Common myeloid progenitor, CD34-positive (primary cell): Measurements from ENCODE around the gene FOXK1.

ENCODE experiments used
- CTCF ChIA-PET: fragments of 350-600 bp; sonication (Branson Sonifier 250); formaldehyde crosslinking; loops from one replicate; lab custom pipeline; 2021; ENCODE audit warnings: antibody characterized with exemption; lab: Charles Lee
- POLR2A ChIA-PET: fragments of 350-600 bp; sonication (Branson Sonifier 250); formaldehyde crosslinking; loops from one replicate; lab custom pipeline; 2021; ENCODE audit warnings: antibody characterized with exemption; lab: Charles Lee
- DNase-seq, 3 donors: peaks; one replicate each; pipeline versions ENCODE4 v3.0.0 to v3.0.0-alpha.2; 2013
- H3K27ac ChIP-seq, 2 experiments: 1 replicate in 1 of 2; 2 replicates in 1 of 2; pipeline ENCODE4 v1.7.0; 2013; ENCODE audit warnings: inconsistent platforms in 2 of 2, low read length in 2 of 2, mild to moderate bottlenecking in 2 of 2, low read depth in 1 of 2, moderate library complexity in 1 of 2; ENCODE audit not compliant: severe bottlenecking in 2 of 2, insufficient read depth in 1 of 2, poor library complexity in 1 of 2
- H3K27me3 ChIP-seq, 5 experiments: replicated peaks in 2 of 5; 1 replicate in 3 of 5; 2 replicates in 2 of 5; pipeline versions ENCODE4 v1.6.1 to v1.7.0; 2013; ENCODE audit warnings: low read length in 4 of 5, mild to moderate bottlenecking in 2 of 5, moderate library complexity in 2 of 5, inconsistent platforms in 1 of 5; ENCODE audit not compliant: insufficient read depth in 5 of 5, control insufficient read depth in 4 of 5
- H3K36me3 ChIP-seq, 4 experiments: 1 replicate in 2 of 4; 2 replicates in 2 of 4; pipeline versions ENCODE4 v1.6.1 to v1.7.0; 2013; ENCODE audit warnings: low read length in 3 of 4, control low read depth in 1 of 4, mild to moderate bottlenecking in 1 of 4; ENCODE audit not compliant: control insufficient read depth in 4 of 4, insufficient read depth in 4 of 4
- H3K4me1 ChIP-seq, 4 experiments: 1 replicate in 3 of 4; 2 replicates in 1 of 4; pipeline versions ENCODE4 v1.6.1 to v1.7.1; 2013; ENCODE audit warnings: low read length in 3 of 4, mild to moderate bottlenecking in 3 of 4, control low read depth in 1 of 4, inconsistent platforms in 1 of 4, moderate library complexity in 1 of 4; ENCODE audit not compliant: control insufficient read depth in 4 of 4, insufficient read depth in 4 of 4; ENCODE audit errors: control extremely low read depth in 1 of 4
- H3K4me3 ChIP-seq, 7 experiments: 1 replicate in 4 of 7; 2 replicates in 3 of 7; pipeline versions ENCODE4 v1.5.1 to v1.7.0; 2013; ENCODE audit warnings: mild to moderate bottlenecking in 7 of 7, low read length in 6 of 7, moderate library complexity in 6 of 7, inconsistent platforms in 2 of 7, low read depth in 2 of 7, control low read depth in 1 of 7; ENCODE audit not compliant: insufficient read depth in 4 of 7, control insufficient read depth in 1 of 7; ENCODE audit errors: extremely low read depth in 1 of 7
- H3K9me3 ChIP-seq, 5 experiments: 1 replicate in 4 of 5; 2 replicates in 1 of 5; pipeline versions ENCODE4 v1.6.1 to v1.7.1; 2013; ENCODE audit warnings: low read length in 4 of 5, mild to moderate bottlenecking in 2 of 5, inconsistent platforms in 1 of 5, low read depth in 1 of 5, moderate library complexity in 1 of 5; ENCODE audit not compliant: control insufficient read depth in 4 of 5, insufficient read depth in 2 of 5; ENCODE audit errors: control extremely low read depth in 1 of 5
- WGBS: methylation state at CpG from one replicate; pipeline ENCODE4 v1.1.5; 2013; ENCODE audit not compliant: insufficient coverage; 5-methylcytosine and 5-hydroxymethylcytosine counted together

The FOXK1 gene

GRCh38 chr7:4781366-4782069 lies 99.4 kb downstream of the FOXK1 start:
- no peak overlapping the region for H3K27ac ChIP-seq
- WGBS, result 96% methylated on average over 24 of the region's 27 CpGs
- H3K4me3 ChIP-seq, result no peak overlapping the region
- DNase-seq, result no peak
- H3K27me3 ChIP-seq, result no peaks in the 10 kb centered on the region
- ChIA-PET POLR2A (no interaction called here), CTCF (interaction anchor here (1.2 to 2.7 kb wide), 2 partner anchors 10 to 15 kb away, joined by 4 to 12 read pairs; no protein-coding TSS in a partner anchor)
- H3K36me3 ChIP-seq, result peaks cover 9 to 66% (median 46%) of the 10 kb centered on the region in 4 experiments
- H3K4me1 ChIP-seq, result peaks cover 2 to 8% (median 5%) of the 10 kb centered on the region in 4 experiments
- H3K9me3 ChIP-seq, result no peaks in the 10 kb centered on the region

DNA sequence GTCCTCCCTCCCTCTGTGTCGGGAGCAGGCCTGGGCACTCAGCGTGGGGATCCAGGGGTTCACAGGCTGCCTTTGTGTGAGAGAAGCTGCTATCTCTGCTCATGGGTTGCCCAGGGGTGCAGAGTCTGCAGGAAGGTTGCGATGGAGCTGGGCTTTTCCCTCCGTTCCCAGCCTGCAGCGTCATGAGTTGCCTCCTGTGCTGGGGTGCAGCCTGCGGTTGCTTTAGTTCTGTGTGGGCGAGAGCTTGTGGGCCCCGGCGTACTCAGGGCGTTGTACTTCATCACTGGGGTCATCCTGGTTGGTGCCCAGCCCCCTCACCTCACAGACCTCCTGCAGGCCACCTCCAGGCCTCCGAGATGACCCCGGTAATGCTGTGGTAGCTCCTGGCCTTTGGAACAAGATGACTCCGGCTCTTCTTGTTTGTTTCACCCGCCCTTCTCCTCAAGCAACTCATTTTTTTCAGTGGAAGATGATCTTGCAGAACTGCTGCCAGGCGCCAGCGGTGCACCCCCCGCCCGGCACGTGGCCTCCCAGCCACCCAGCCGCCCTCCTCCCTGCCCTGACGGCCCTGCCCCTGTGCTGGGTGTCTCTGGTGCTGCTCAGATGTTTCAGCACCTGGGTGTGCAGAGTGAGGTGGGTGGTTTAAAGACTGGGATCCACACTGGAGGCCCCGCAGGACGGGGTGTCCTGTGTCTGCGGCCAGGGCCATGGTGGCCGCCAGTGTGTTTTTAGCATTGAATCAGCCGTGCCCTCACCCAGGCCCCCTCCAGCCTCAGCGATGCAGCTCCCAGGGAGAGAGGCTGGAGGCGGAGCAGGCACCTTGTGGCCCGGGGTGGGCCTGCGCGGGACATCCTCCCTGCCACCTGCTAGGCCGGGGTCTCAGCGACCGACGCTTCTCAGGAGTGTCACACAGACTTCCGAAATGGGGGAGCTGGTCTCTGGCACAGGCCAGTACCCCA lies 100.5 kb downstream of the FOXK1 start:
- H3K27ac ChIP-seq, result no peak overlapping the region
- DNase-seq, result no peak
- CTCF ChIA-PET, result interaction anchor here (0.9 to 2.7 kb wide), 3 partner anchors 9 to 16 kb away, joined by 3 to 12 read pairs (median 4); no protein-coding TSS in a partner anchor
- POLR2A ChIA-PET, result no interaction called here
- H3K4me1 ChIP-seq, result peaks cover 0 to under 1% (median 0%) of the 10 kb centered on the region in 4 experiments
- H3K36me3 ChIP-seq, result peaks cover 9 to 70% (median 54%) of the 10 kb centered on the region in 4 experiments
- H3K27me3 ChIP-seq, result no peaks in the 10 kb centered on the region
- H3K9me3 ChIP-seq, result no peaks in the 10 kb centered on the region
- 96% methylated on average over 32 of the region's 36 CpGs for WGBS
- H3K4me3 ChIP-seq, result no peak overlapping the region

DNA sequence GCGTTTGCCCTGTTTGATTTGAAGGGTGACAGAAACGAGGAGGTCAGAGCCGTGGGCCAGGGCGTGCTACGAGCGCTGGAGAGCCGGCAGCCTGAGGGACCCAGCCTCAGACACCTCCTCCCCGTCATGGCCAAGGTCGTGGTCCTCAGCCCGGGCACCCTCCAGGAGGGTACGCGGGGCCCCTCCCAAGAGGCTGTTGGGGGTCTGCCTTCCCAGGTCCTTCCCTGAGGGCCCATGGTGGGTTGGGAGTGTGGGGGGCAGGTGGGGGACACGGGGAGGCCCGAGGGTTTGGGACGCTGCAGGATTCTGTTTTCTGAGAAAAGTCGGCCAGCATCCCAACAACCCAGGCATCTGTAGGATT lies 101.2 kb downstream of the FOXK1 start:
- ChIA-PET POLR2A (no interaction called here), CTCF (interaction anchor here (2.7 kb wide), 1 partner anchor 9 kb away, joined by 12 read pairs; no protein-coding TSS in a partner anchor)
- Histone ChIP-seq H3K4me1 (no peaks in the 10 kb centered on the region), H3K9me3 (no peaks in the 10 kb centered on the region), H3K27me3 (no peaks in the 10 kb centered on the region), H3K4me3 (no peak overlapping the region), H3K36me3 (peaks cover 9 to 76% (median 58%) of the 10 kb centered on the region in 4 experiments), H3K27ac (no peak overlapping the region)
- whole genome bisulfite sequencing, result 93% methylated on average over 11 of the region's 16 CpGs
- DNase-seq, result no peak

- DNase-seq, result no peak
- Histone ChIP-seq H3K36me3 (peaks cover 9 to 82% (median 64%) of the 10 kb centered on the region in 4 experiments), H3K27ac (no peak overlapping the region), H3K9me3 (no peaks in the 10 kb centered on the region), H3K27me3 (no peaks in the 10 kb centered on the region), H3K4me1 (no peaks in the 10 kb centered on the region), H3K4me3 (no peak overlapping the region)
- POLR2A ChIA-PET, result no interaction called here
- CTCF ChIA-PET, result interaction anchor here (1.7 to 2.7 kb wide), 2 partner anchors 8 to 12 kb away, joined by 3 to 12 read pairs; no protein-coding TSS in a partner anchor
- WGBS, result 96% methylated on average over 33 of the region's 40 CpGs
Observed at GRCh38 chr7:4783762-4784351, 101.8 kb downstream of the FOXK1 start.

- no peak for DNase-seq
- 96% methylated on average over 19 of the region's 19 CpGs for WGBS
- Histone ChIP-seq H3K27ac (no peak overlapping the region), H3K27me3 (no peaks in the 10 kb centered on the region), H3K4me1 (no peaks in the 10 kb centered on the region), H3K9me3 (no peaks in the 10 kb centered on the region), H3K36me3 (peaks cover 9 to 92% (median 69%) of the 10 kb centered on the region in 4 experiments), H3K4me3 (no peak overlapping the region)
- ChIA-PET POLR2A (no interaction called here), CTCF (interaction anchor here (1.7 kb wide), 1 partner anchor 11 kb away, joined by 3 read pairs; no protein-coding TSS in a partner anchor)
Observed at GRCh38 chr7:4784799-4785198, 102.7 kb downstream of the FOXK1 start.

- WGBS, result 97% methylated on average over 20 of the region's 20 CpGs
- CTCF ChIA-PET, result interaction anchor here (1.7 kb wide), 1 partner anchor 10 kb away, joined by 3 read pairs; no protein-coding TSS in a partner anchor
- H3K9me3 ChIP-seq, result no peaks in the 10 kb centered on the region
- H3K27me3 ChIP-seq, result no peaks in the 10 kb centered on the region
- H3K27ac ChIP-seq, result no peak overlapping the region
- no peak for DNase-seq
- POLR2A ChIA-PET, result no interaction called here
- peaks cover 9 to 97% (median 74%) of the 10 kb centered on the region in 4 experiments for H3K36me3 ChIP-seq
- no peak overlapping the region for H3K4me3 ChIP-seq
- no peaks in the 10 kb centered on the region for H3K4me1 ChIP-seq
Observed at GRCh38 chr7:4785371-4785770, 103.3 kb downstream of the FOXK1 start.
